Measurements from ENCODE around the gene NHP2. TPM values are rescaled to one million over a fixed set of nuclear protein-coding genes. Genes with fewer than 3 reads are reported as not detected.
A peak's percentile ranks its signal among the peaks of the same experiment; 100 is the strongest.
"Not testable (repeated sequence)": the region's sequence is repeated elsewhere in the genome, so short reads cannot be mapped to it uniquely, and the experiment has no call there.

The NHP2 gene
- total RNA-seq, 2 donors from 2014 or later, result 56.9 to 63.9 TPM

GRCh38 chr5:178142642-178143041 lies 11.0 kb downstream of the NHP2 start:
- DNase-seq (no peak), ATAC-seq (no peak)
- intact Hi-C loops (cut with DNase I, micrococcal nuclease), result no loop called here

- DNase-seq, result no peak
- intact Hi-C loops (cut with DNase I, micrococcal nuclease), result no loop called here
- ATAC-seq, result no peak
Observed at GRCh38 chr5:178141550-178141949, 12.1 kb downstream of the NHP2 start.

GRCh38 chr5:178137991-178138390 lies 15.7 kb downstream of the NHP2 start:
- no peak for DNase-seq
- intact Hi-C loops (cut with DNase I, micrococcal nuclease), result no loop called here
- no peak for ATAC-seq

- no peak for DNase-seq
- intact Hi-C loops (cut with DNase I, micrococcal nuclease), result no loop called here
- no peak for ATAC-seq
Observed at GRCh38 chr5:178136990-178137389, 16.7 kb downstream of the NHP2 start.

GRCh38 chr5:178131446-178131996 lies 22.2 kb downstream of the NHP2 start:
- ATAC-seq (peak; percentile 3), DNase-seq (no peak)
- intact Hi-C loops (cut with DNase I, micrococcal nuclease), result no loop called here

GRCh38 chr5:178130576-178131445 lies 22.9 kb downstream of the NHP2 start, which contains the start of gene RMND5B:
Gene RMND5B (plus strand): TSS chr5:178131014. CDS start chr5:178138120, 7,106 bp downstream.
- intact Hi-C loops (cut with DNase I, micrococcal nuclease), result no loop called here
- ATAC-seq (peak; percentile 94), DNase-seq (peak; percentile 84 to 90)

GRCh38 chr5:178130234-178130575 lies 23.5 kb downstream of the NHP2 start:
- DNase-seq; intact Hi-C loops (cut with DNase I, micrococcal nuclease); ATAC-seq: not testable (repeated sequence)

- intact Hi-C loops (cut with DNase I, micrococcal nuclease), result no loop called here
- no peak for DNase-seq
- ATAC-seq, result no peak
Observed at GRCh38 chr5:178129296-178129695, 24.4 kb downstream of the NHP2 start.

GRCh38 chr5:178127300-178128009 lies 26.2 kb downstream of the NHP2 start:
- ATAC-seq; DNase-seq; intact Hi-C loops (cut with DNase I, micrococcal nuclease): not testable (repeated sequence)

GRCh38 chr5:178126556-178126955 lies 27.1 kb downstream of the NHP2 start:
- ATAC-seq, result no peak
- intact Hi-C loops (cut with DNase I, micrococcal nuclease), result no loop called here
- DNase-seq, result no peak

GRCh38 chr5:178125253-178125906 lies 28.3 kb downstream of the NHP2 start:
- DNase-seq (no peak), ATAC-seq (no peak)
- intact Hi-C loops (cut with DNase I, micrococcal nuclease), result no loop called here

GRCh38 chr5:178123966-178124925 lies 29.4 kb downstream of the NHP2 start:
- DNase-seq (no peak), ATAC-seq (peak; percentile 18)
- intact Hi-C loops (cut with DNase I, micrococcal nuclease), result no loop called here

GRCh38 chr5:178123094-178123965 lies 30.4 kb downstream of the NHP2 start:
- intact Hi-C loops (cut with DNase I, micrococcal nuclease), result no loop called here
- peak; percentile 27 for ATAC-seq
- DNase-seq, result no peak

GRCh38 chr5:178122346-178122745 lies 31.3 kb downstream of the NHP2 start:
- intact Hi-C loops (cut with DNase I, micrococcal nuclease), result no loop called here
- ATAC-seq, result no peak
- DNase-seq, result no peak

- ATAC-seq, result peak; percentile 8
- intact Hi-C loops (cut with DNase I, micrococcal nuclease), result no loop called here
- no peak for DNase-seq
Observed at GRCh38 chr5:178121391-178122276, 32.1 kb downstream of the NHP2 start.

GRCh38 chr5:178120607-178121357 lies 32.9 kb downstream of the NHP2 start:
- ATAC-seq (peak; percentile 93), DNase-seq (peak; percentile 95 to 96)
- intact Hi-C loops (cut with DNase I, micrococcal nuclease), result no loop called here

Measured in left colon (tissue), 2 donors.